Measurements from ENCODE around the gene PACSIN1.

DNA sequence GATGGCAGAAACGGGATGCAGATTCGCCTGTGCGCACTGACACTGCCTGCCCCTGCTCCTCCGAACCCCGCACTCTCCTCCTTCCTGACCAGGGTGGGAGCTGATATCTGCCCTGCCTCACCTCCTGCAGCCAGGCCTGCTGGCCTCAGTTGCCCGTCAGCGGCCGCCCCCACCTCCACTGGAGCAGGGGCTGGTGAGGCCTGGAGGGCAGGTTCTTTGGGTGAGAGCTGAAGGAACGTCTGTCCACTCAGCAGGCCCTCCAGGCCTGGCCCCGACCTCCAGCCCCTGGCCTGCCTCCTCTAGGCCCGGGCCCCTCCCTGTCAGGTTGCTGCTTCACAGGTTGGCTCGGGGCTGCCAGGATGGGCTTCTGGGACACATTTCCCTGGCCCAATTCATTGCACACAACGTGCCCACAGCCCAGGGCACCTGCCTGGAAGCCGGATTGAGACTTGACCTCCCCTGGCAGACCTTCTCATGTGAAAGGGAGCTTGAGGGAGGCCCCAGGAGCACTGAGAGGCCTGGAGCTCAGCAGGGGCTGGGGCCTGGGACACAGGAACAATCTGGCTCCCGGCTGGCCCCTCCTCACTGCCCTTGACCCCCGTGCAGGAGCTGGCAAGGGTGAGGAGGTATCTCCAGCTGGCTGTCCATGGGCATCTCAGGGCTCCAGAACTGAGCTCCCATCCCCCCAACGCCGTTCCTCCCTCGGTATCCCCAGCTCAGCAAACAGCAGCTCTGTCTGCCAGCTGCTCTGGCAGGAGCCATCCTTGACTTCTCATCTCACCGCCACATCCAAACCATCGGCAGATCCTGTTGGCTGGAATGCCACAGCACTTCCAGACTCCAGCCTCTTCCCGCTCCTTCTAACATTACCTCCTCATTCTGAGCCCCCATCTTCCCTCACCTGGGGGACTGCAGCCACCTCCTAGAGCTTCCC lies 50.8 kb downstream of the PACSIN1 start:
- TF ChIP-seq, protein P1, sequence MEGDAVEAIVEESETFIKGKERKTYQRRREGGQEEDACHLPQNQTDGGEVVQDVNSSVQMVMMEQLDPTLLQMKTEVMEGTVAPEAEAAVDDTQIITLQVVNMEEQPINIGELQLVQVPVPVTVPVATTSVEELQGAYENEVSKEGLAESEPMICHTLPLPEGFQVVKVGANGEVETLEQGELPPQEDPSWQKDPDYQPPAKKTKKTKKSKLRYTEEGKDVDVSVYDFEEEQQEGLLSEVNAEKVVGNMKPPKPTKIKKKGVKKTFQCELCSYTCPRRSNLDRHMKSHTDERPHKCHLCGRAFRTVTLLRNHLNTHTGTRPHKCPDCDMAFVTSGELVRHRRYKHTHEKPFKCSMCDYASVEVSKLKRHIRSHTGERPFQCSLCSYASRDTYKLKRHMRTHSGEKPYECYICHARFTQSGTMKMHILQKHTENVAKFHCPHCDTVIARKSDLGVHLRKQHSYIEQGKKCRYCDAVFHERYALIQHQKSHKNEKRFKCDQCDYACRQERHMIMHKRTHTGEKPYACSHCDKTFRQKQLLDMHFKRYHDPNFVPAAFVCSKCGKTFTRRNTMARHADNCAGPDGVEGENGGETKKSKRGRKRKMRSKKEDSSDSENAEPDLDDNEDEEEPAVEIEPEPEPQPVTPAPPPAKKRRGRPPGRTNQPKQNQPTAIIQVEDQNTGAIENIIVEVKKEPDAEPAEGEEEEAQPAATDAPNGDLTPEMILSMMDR (IDR thresholded peaks at IDR 0.05): no peak
- no peak for TF ChIP-seq POLR2A (IDR thresholded peaks at IDR 0.05)
